GM18505 (cell line): ENCODE results near the gene RRN3.
"Not testable (repeated sequence)": the region's sequence is repeated elsewhere in the genome, so short reads cannot be mapped to it uniquely, and the experiment has no call there.

Experiments used
- ATAC-seq: cut with Tn5 transposase; IDR thresholded peaks from one replicate; pipeline ENCODE4 v1.9.1; 2021; ENCODE audit not compliant: unreplicated experiment
- POLR2A ChIP-seq: IDR thresholded peaks from 4 replicates; pipeline ENCODE4 v1.6.1; 2011; ENCODE audit warnings: borderline replicate concordance; ENCODE audit not compliant: insufficient read depth, insufficient read length; ENCODE audit errors: extremely low read depth

The RRN3 gene

GRCh38 chr16:15041271-15042004 lies 52.6 kb downstream of the RRN3 start:
- no peak for ATAC-seq
- no peak for TF ChIP-seq POLR2A

DNA sequence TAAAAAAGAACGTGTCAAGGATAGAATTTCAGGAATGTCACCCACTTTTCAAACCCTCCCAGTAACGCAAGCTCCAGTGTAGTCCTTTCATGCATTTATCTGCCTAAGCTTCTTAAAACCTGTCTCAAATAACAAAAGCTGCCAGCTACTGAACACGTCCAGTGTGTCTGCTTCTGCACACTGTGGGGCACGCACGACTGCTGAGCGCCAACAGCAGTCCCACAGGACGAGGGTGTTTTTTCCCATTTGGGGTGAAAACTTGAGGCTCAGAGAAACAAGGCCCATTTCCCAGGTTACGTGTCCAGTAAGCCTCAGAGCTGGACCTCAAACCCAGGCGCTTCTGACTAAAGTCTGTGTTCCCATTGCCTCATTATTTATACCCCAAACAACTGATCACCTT lies 55.4 kb downstream of the RRN3 start:
- TF ChIP-seq POLR2A = no peak
- no peak for ATAC-seq

GRCh38 chr16:15037745-15038144 lies 56.3 kb downstream of the RRN3 start:
- no peak for ATAC-seq
- no peak for TF ChIP-seq POLR2A

DNA sequence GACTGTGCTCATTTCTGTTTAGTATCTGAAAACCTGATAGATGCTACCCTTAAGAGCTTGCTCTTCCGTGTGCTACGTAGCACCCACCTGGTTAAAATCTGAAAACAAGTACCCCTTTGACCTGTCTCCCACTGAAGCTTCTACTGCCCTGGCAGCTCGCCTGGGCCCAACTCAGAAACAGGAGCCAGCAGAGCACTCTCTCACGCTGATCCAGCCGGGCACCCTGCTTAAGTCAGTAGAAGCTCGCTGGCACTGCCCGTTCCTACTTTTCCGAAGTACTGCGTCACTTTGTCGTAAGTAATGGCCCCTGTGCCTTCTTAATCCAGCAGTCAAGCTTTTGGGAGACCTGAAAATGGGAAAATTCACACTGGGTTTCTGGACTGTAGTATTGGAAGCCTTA lies 57.1 kb downstream of the RRN3 start:
- ATAC-seq = no peak
- TF ChIP-seq POLR2A = no peak

GRCh38 chr16:15035163-15035729 lies 58.8 kb downstream of the RRN3 start:
- no peak for TF ChIP-seq POLR2A
- no peak for ATAC-seq

DNA sequence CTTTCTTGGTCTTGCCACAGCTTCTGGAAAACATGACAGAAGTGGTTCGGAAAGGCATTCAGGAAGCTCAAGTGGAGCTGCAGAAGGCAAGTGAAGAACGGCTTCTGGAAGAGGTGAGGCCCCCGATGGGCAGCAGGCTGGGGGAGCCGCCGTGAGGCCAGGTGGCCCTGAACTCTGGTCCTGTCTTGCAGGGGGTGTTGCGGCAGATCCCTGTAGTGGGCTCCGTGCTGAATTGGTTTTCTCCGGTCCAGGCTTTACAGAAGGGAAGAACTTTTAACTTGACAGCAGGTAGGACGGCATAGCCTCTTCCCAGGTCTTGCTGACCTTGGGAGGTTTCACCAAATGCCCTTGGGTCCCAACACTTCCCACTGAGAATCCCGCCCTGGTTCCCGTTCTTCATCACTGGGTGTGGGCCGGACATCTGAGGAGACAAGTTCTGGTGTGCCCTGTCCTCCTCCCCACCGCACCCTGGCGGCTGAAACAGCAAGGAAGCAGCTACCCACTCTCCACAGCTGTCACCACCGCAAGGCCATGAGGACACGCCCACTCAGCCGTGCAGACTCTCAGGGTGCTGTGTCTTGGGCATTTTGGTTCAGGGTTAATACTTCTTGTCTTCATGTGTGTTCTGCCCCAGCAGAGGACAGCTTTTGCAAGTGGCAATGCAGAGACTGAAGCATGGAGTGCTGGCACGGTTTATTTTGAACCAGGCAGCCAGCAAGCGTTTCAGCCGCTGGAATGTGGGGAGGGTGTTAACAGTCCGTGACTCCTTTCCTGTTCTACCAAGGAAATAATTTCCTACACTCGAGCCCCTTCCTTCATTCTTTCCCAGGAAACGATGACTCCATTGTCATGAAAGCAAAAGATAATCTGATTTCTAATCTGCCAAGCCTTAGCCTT lies 59.6 kb downstream of the RRN3 start:
- no peak for TF ChIP-seq POLR2A
- no peak for ATAC-seq

DNA sequence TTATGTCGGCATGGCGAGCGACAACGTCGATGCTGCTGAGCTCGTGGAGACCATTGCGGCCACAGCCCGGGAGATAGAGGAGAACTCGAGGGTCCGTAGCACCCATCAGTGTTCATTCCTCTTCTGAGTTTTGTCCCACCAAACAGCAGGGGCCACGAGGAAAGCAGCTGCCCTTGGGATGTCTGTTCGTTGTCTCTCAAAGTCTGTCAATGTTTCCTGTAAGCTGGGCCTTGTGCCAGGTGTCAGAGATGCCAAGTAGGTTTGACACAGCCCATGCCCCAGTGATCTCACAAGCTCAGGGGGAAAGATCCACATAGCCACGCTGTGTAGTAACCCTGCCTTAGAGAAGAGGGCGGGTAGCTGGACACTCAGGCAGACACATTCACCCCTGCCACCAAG lies 60.8 kb downstream of the RRN3 start:
- no peak for ATAC-seq
- no peak for TF ChIP-seq POLR2A

DNA sequence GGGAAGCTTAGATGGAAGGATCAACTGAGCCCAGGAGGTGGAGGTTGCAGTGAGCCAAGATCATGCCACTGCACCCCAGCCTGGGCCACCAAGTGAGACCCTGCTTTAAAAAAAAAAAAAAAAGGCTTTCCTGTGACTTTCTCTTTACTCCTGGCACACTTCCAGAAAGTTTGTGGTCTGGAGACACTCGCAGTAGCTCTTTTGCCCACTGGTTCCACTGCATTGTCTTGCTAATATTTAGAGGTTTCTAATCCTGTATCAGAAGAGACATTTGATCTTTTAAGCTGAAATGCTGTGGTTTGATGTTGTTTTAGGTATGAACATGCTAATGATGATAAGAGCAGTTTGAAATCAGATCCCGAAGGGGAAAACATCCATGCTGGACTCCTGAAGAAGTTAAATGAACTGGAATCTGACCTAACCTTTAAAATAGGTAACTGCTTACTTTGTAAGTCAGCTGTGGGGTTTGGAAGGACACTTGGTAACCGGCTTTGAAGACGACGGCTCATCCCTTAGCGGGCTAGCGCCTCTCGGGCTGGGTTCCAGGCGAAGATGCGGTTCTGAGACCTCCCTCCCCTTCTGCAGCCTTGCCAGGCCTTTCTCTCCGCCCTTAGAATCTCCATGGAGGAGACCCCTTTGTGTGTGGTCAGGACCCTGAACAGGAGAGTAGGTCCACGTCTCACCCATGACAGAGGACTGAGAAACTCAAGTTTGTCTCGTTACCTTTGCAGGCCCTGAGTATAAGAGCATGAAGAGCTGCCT lies 61.3 kb downstream of the RRN3 start:
- TF ChIP-seq POLR2A = no peak
- no peak for ATAC-seq

GRCh38 chr16:15031586-15031985 lies 62.5 kb downstream of the RRN3 start:
- TF ChIP-seq POLR2A = no peak
- no peak for ATAC-seq

- no peak for ATAC-seq
- TF ChIP-seq POLR2A = no peak
Measured at GRCh38 chr16:15031179-15031578, 62.9 kb downstream of the RRN3 start.

GRCh38 chr16:15029749-15030148 lies 64.3 kb downstream of the RRN3 start:
- not testable (repeated sequence) for ATAC-seq

DNA sequence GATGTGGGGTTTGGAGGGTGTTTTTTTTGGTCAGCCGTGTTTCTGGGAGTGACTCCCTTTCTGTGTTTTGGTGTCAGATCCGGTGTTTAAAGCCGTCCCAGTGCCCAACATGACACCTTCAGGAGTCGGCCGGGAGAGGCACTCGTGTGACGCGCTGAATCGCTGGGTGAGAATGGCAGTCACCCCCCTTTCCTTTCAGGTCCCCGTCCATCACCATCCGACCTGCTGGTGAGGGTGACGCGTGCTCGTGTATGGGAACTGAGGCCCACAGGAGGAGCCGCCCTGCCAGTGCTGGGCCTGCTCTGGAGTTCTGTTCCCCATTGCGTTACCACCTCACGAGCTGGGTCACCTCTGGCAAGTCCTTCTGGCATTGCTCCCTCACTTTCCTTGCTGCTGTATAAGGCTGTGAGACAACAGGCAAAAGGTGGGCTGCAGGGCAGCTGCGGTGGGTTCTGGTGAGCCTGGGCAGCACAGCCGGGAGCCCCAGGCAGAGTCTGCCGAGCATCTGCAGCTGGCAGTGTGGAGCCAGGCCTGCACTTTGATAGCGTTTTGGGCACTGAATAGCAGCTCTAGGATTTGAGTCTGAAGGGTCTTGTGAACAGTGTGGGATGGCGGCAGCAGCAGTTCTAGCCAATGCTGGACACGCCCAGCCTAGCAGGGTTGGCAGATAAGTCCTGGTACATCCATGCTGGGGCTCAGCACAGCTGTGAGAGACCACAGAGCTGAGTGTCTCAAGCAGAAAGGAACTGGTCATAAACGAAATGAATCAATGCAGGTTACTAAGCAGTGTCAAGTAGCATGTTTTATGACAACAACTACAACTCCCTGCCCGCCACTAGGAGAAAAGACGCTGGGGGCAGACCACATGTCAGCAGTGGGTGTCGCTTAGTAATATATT lies 65.0 kb downstream of the RRN3 start:
- not testable (repeated sequence) for ATAC-seq

DNA sequence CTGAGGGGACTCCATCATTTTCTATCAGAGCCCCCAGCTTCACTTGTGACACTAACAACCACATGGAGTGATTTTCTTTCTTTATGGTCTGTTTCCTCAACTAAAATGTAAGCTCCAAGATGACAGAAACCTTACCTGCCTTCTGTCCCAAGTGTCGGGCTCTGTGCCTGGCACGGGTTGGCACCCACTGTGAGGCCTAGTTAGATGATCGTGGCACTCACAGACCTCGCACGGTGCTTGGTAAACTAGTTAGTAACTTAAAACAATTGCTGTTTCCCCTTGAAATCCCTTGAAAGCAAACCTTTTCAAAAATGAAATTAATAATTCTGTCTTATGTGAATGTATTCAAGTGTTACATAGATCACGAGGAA lies 65.7 kb downstream of the RRN3 start:
- ATAC-seq = not testable (repeated sequence)

DNA sequence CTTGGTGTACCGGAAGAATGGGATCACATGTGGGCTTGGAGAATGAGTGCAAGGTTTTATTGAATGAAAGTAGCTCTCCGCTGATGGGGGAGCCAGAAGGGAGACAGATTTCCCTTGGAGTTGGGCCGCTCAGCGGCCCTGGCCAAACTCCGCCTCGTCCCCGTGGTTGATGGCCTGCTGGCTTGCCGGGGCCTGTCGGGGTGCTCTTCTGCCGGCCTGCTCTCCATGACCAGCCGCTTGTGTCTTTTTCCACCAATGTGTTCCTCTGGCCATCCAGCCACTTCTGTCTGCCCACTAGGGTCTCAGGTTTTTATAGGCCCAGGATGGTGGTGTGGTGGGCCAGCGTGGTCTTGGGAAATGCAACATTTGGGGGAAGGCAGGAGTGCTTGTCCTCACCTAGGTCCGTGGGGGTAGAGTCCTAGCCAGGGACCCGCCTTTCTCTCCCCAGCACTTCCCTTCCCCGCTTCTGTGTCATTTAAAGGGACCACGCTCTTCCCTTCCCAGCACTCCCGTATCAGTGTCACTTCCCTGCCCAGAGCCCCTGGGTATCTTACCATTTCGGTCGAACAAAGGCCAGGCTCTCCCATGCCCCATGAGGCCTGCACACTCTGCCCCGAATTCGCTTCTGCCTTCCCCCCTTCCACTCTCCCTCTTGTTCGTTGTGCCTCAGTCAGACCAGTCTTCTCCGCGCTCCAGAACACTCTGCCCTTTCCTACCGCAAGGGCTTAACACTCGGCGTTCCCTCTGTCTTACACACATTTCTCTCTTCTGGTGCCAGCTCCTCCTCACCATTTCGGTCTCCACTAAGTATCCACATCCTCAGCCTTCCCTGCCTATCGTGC lies 66.3 kb downstream of the RRN3 start:
- ATAC-seq = not testable (repeated sequence)

DNA sequence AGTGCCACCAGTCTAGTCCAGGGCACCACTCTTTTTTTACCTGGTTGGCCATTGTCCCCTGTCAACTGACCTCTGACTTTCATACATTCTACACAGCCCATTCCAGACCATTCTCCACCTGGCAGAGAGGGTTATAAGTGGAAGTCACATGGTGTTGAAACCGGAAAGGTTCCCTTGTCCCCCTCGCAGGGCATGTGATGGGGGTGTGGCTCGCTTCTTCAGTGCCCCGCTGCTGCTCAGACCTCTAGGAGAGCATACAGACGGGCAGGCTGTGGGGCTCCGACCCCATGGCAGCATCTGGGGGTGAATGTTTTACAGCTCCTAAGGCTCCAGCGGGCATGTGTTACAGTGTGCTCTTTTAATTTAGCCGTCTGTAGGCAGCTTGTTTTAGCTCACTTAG lies 67.0 kb downstream of the RRN3 start:
- ATAC-seq = not testable (repeated sequence)

- not testable (repeated sequence) for ATAC-seq
Measured at GRCh38 chr16:15025234-15025951, 68.7 kb downstream of the RRN3 start.
